ENCODE results near the gene SCAANT1. TPM values are rescaled to one million over a fixed set of nuclear protein-coding genes. Genes with fewer than 3 reads are reported as not detected.

The SCAANT1 gene
- polyA plus RNA-seq, 6 donors from 2014 or later = not detected

DNA sequence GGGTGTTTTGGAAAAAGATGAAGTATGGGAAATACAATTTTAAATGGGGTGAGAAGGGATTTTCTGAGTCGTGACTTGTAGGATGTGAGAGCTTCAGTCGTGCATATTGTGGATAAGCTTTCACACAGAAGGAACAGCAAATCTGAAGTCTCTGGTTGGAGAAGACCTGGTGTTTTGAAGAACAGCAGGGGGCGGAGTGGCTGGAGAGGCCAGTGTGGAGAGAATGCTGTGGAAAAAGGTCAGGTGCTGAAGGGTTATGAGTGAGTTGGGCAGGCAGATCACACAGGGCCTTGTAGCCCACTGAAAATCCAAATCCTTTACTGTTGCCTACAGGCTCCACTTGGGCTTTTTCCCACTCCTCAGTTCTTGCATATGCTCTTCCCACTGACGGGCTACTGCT lies 14.1 kb upstream of the SCAANT1 start:
- H3K4me3 Mint-ChIP-seq = no peak overlapping the region
- ATAC-seq (ENCODE audit: low read depth in 2 of 2) = no peak
- peak overlapping the region in 5 of 6 donors; percentile 64 to 94 (median 76) for H3K27ac Mint-ChIP-seq

DNA sequence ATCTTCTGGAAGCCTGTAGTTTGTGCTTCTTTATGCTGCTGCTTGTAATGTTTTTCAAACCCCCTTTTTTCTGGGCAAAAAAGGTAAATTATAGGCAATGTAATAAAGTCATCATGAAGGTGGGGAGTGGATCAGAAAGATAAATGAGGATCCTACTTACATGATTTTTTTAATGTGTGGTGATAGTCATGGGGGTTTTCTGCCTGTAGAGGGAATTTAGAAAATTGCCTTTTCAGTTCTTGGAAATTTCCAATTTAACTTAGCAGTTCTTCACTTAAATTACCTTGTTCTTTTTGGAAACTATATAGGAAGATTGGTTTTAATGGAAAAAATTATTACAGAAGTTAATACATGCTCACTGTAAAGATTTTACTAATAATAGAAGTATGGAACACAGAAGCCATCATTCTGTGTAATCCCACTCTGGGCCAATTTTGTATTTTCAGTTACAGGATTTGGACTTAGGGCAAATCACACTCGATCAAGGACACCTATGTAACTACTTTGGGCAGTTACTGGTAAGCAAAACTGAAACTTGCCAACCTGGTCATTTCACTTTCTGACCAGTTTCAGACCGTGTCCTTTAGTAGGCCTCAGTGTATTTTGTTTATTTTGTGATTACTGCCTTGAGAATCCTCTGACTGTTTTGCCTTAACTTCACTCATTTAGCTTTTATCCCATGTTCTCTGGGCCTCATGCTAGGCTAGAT lies 10.5 kb upstream of the SCAANT1 start:
- Mint-ChIP-seq H3K9me3 (peaks cover 0 to 1% (median 0%) of the 10 kb centered on the region in 7 donors), H3K27me3 (no peaks in the 10 kb centered on the region), H3K4me1 (peaks cover 63 to 80% (median 68%) of the 10 kb centered on the region in 3 donors), H3K27ac (peak overlapping the region; percentile 77 to 93 (median 88)), H3K4me3 (peak overlapping the region in 7 of 8 donors; percentile 46 to 70 (median 50)), H3K36me3 (peaks cover 19 to 27% of the 10 kb centered on the region in 2 donors)
- DNase-seq = no peak
- peak in 1 of 2 donors; percentile 14 for ATAC-seq (ENCODE audit: low read depth in 2 of 2)

More for the DNA sequence above, 14.1 kb upstream of the SCAANT1 start:
- peaks cover 11 to 27% of the 10 kb centered on the region in 2 donors for H3K36me3 Mint-ChIP-seq
- peaks cover 0 to 1% (median 0%) of the 10 kb centered on the region in 7 donors for H3K9me3 Mint-ChIP-seq
- no peaks in the 10 kb centered on the region for H3K27me3 Mint-ChIP-seq
- DNase-seq = no peak
- H3K4me1 Mint-ChIP-seq = peaks cover 72 to 92% (median 75%) of the 10 kb centered on the region in 3 donors

DNA sequence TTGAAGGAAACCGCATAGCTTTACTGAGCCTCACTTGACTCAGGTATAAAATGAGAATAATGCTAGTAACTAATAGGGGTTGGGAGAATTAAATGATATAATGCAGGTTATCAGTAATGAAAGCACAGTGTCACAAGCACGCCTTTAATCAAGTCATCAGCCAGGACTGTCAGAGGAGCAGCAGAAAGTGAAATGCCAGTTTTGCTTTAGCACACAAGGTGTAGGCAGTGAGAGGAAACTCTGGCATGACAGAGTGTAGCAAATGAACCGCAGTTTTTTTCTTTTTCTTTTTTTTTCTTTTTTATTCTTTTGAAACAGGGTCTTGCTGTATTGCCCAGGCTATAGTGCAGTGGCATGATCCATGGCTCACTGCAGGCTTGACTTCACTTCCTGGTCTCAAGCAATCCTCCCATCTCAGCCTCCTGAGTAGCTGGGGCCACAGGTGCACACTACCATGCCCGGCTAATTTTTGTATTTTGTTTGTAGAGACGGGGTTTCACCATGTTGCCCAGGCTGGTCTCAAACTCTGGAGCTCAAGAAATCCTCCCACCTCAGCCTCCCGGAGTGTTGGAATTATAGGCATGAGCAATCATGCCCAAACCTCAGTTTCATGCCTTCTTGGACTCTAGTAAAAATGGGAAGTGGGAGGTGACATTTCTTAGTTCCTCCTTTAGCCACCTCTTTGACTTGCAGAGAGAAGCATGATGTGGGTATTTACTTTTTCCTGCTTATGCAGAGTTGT lies 9.7 kb upstream of the SCAANT1 start:
- Mint-ChIP-seq H3K4me1 (peaks cover 55 to 73% (median 61%) of the 10 kb centered on the region in 3 donors), H3K36me3 (peaks cover 19 to 27% of the 10 kb centered on the region in 2 donors), H3K27ac (peak overlapping the region; percentile 77 to 93 (median 88)), H3K9me3 (peaks cover 0 to 1% (median 0%) of the 10 kb centered on the region in 7 donors), H3K4me3 (peak overlapping the region; percentile 1 to 70 (median 48)), H3K27me3 (no peaks in the 10 kb centered on the region)
- ATAC-seq (ENCODE audit: low read depth in 2 of 2) (peak; percentile 90 to 94), DNase-seq (peak; percentile 67)

DNA sequence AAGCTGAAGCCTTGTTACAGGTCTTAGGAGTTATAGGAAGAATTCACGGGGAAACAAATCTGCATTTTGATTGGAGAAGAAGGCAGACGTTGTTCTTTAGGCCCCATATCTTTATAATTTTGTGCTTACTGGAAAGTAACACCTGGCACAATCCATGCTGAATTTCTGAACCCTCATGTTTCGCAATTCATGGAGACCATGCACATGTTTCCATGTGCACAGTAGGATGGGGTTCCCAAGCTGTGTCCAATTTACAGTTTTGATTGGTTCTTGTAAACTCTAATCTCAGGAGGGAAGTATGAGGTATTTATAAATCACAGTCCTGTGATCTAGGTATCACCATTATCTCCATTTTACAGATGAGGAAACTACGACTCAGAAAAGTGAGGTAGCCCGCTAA lies 7.8 kb upstream of the SCAANT1 start:
- H3K27me3 Mint-ChIP-seq = no peaks in the 10 kb centered on the region
- no peak overlapping the region for H3K4me3 Mint-ChIP-seq
- no peak for ATAC-seq (ENCODE audit: low read depth in 2 of 2)
- no peak overlapping the region for H3K27ac Mint-ChIP-seq
- H3K36me3 Mint-ChIP-seq = peaks cover 15 to 19% of the 10 kb centered on the region in 2 donors
- no peak for DNase-seq
- H3K9me3 Mint-ChIP-seq = peaks cover 0 to 1% (median 0%) of the 10 kb centered on the region in 7 donors
- peaks cover 39 to 54% (median 43%) of the 10 kb centered on the region in 3 donors for H3K4me1 Mint-ChIP-seq

DNA sequence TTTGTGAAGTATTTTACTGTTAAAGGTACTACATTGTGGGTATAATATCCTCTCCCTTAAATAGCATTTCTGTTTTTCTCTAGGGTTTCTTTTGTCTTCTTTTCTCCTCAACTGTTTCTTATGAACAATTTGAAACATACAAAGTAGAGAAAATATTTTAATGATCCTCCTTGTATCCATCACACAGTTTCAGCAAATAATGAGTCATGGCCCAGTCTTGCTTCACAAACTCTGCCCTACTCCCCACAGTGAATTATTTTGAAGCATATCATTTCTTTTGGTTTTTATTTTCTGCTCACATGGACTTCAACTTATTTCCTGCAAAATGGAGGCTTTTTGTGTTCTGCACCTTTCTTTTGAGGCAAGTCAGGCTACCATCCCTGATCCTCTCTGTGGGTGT lies 6.1 kb upstream of the SCAANT1 start:
- H3K27me3 Mint-ChIP-seq = no peaks in the 10 kb centered on the region
- H3K36me3 Mint-ChIP-seq = peaks cover 0 to 8% of the 10 kb centered on the region in 2 donors
- H3K9me3 Mint-ChIP-seq = no peaks in the 10 kb centered on the region
- ATAC-seq (ENCODE audit: low read depth in 2 of 2) = no peak
- H3K4me3 Mint-ChIP-seq = no peak overlapping the region
- H3K4me1 Mint-ChIP-seq = peaks cover 25 to 41% (median 32%) of the 10 kb centered on the region in 3 donors
- no peak for DNase-seq
- H3K27ac Mint-ChIP-seq = peak overlapping the region in 1 of 6 donors; percentile 61

DNA sequence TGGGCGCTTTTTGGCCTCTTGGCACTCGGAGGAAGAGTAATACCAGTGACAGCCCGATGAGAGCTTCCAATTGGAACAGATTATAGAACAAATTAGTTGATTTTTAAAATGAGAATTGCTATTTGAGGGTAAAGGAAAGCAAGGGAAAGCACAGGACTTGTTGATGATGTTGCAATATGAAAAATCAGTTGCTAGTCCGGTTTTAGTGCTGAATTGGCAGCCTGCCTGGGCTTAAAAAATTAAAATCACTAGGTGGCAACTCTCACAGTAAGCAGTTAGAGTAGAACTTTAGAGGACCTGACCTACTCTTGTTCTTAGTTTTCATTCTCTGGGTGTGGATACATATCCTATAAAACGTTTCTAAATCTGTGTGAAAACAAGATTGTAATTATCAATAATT lies 2.1 kb upstream of the SCAANT1 start:
- no peaks in the 10 kb centered on the region for H3K27me3 Mint-ChIP-seq
- DNase-seq (no peak), ATAC-seq (ENCODE audit: low read depth in 2 of 2) (no peak)
- H3K4me1 Mint-ChIP-seq = peaks cover 20 to 31% (median 25%) of the 10 kb centered on the region in 3 donors
- peaks cover 0 to 8% of the 10 kb centered on the region in 2 donors for H3K36me3 Mint-ChIP-seq
- no peaks in the 10 kb centered on the region for H3K9me3 Mint-ChIP-seq
- H3K4me3 Mint-ChIP-seq = peak overlapping the region in 5 of 8 donors; percentile 4 to 94 (median 55)
- peak overlapping the region in 4 of 6 donors; percentile 60 to 89 (median 76) for H3K27ac Mint-ChIP-seq

DNA sequence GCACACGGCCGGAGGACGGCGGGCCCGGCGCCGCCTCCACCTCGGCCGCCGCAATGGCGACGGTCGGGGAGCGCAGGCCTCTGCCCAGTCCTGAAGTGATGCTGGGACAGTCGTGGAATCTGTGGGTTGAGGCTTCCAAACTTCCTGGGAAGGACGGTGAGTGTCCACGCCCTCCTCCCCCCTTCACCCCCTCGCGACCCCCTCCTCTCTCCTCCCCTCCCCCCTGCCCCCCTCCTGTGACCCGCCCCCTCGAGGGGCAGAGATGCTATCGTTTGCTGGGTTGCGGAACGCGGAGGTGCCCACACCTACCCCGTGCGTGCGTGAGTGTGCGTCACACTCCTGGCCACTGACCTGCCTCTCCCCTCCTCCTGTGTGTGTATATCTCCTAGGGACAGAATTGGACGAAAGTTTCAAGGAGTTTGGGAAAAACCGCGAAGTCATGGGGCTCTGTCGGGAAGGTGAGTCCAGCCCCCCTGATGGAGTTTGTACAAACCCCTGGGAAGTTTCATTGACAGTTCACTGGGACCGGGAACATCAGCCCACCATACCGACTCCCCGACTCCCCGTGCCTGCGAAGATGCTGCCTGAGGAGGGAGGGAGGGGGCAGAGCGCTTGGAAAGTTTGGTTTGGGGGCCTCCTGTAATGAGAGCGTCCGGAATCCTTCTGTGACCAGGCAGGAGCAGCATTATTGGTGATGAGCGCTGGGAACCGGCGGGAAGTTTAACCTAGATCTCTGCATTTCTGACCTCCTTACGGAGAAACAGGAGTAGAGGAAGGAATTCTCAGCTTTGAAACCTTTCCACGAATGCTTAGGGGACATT lies 795 bp upstream of the SCAANT1 start:
- peak; percentile 36 to 38 for ATAC-seq (ENCODE audit: low read depth in 2 of 2)
- Mint-ChIP-seq H3K36me3 (no peaks in the 10 kb centered on the region), H3K4me1 (peaks cover 16 to 25% (median 23%) of the 10 kb centered on the region in 3 donors), H3K4me3 (peak overlapping the region; percentile 86 to 94 (median 88)), H3K27me3 (no peaks in the 10 kb centered on the region), H3K9me3 (no peaks in the 10 kb centered on the region), H3K27ac (peak overlapping the region; percentile 87 to 96 (median 94))
- DNase-seq = peak; percentile 45

DNA sequence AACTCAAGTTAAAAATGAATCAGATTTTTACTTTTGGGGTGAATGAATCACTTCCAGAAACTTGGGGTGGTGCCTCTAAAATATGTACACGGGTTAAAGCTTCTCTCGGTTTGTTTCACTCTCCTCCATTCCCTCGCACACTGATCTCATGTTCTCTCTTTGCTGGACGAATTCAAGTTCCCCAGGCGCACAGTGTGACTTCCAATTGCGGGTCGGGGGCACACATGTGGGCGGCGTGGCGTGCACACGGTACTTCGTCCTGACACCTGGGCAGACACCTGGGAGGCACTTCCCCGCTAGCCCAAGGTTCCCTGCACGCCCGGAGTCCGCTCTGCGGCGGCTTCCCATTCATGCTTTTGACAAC lies 692 bp downstream of the SCAANT1 start:
- H3K36me3 Mint-ChIP-seq = no peaks in the 10 kb centered on the region
- peak overlapping the region; percentile 88 to 95 (median 90) for H3K4me3 Mint-ChIP-seq
- H3K9me3 Mint-ChIP-seq = no peaks in the 10 kb centered on the region
- no peaks in the 10 kb centered on the region for H3K27me3 Mint-ChIP-seq
- peaks cover 14 to 25% (median 23%) of the 10 kb centered on the region in 3 donors for H3K4me1 Mint-ChIP-seq
- peak overlapping the region; percentile 79 to 96 (median 94) for H3K27ac Mint-ChIP-seq
- no peak for DNase-seq
- peak; percentile 19 for ATAC-seq (ENCODE audit: low read depth in 2 of 2)

DNA sequence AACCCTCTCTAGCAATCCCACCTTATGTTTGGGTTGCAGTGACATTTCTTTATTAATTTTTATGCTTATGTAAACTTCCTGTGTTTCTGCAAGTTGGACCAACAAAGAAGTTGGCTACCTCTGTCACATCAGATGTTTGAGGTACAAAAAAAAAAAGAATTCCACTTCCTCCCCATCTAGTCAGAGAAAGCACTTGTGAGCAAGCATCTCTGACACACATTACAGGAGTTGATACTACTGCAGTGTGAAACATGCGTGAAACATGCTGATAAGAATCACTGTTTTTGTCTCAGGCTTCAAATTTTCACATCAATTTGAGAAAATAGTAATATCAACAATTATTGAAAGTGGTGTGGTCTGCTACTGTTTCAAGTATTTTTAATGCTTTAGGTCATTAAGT lies 1.3 kb downstream of the SCAANT1 start:
- Mint-ChIP-seq H3K27me3 (no peaks in the 10 kb centered on the region), H3K4me1 (peaks cover 17 to 26% (median 25%) of the 10 kb centered on the region in 3 donors), H3K9me3 (no peaks in the 10 kb centered on the region), H3K27ac (peak overlapping the region; percentile 79 to 96 (median 94)), H3K4me3 (peak overlapping the region; percentile 88 to 95 (median 90)), H3K36me3 (no peaks in the 10 kb centered on the region)
- DNase-seq (peak; percentile 27), ATAC-seq (ENCODE audit: low read depth in 2 of 2) (no peak)

DNA sequence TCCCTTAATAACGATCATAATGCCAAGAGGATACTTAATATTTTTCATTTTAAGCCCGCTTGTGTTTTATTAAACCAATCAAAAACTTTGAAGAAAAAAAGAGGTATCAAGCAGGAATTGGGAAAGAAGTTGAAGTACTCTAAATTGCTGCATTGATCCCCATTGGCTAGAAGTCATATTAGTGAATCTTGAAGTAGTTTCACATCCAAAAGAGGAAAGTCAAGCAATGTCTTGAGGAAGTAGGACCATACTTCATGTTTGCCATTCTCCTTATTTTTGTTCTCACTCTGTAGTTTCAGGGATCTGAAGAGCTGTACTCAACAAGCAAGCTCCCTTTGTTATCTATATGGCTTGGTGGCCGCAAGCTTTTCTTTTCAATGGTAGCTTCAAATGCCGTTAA lies 2.2 kb downstream of the SCAANT1 start:
- peak overlapping the region in 1 of 6 donors; percentile 94 for H3K27ac Mint-ChIP-seq
- no peak for ATAC-seq (ENCODE audit: low read depth in 2 of 2)
- DNase-seq = no peak
- no peaks in the 10 kb centered on the region for H3K36me3 Mint-ChIP-seq
- no peaks in the 10 kb centered on the region for H3K27me3 Mint-ChIP-seq
- H3K4me1 Mint-ChIP-seq = peaks cover 22 to 32% (median 25%) of the 10 kb centered on the region in 3 donors
- peak overlapping the region in 2 of 8 donors; percentile 89 to 90 for H3K4me3 Mint-ChIP-seq
- H3K9me3 Mint-ChIP-seq = no peaks in the 10 kb centered on the region

DNA sequence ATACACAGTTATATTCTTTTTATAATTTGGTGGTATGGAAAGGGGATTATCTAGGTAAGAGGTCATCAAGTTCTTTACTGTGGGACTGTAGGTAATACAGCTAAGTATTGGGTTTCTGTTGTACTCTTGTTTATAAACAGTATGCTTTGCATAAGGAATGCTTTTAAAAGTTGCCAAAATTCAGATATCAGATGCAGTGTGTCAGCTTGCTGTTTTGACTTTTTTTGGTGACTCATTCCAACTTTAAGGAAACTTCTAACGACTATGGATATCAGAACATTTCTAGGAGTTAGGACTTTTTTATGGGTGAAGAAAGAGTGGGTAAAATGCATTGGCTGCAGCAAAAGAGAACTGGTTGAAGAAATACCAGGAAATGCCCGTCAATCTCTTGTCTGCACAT lies 2.8 kb downstream of the SCAANT1 start:
- Mint-ChIP-seq H3K36me3 (no peaks in the 10 kb centered on the region), H3K27ac (peak overlapping the region in 1 of 6 donors; percentile 42), H3K4me1 (peaks cover 25 to 32% (median 25%) of the 10 kb centered on the region in 3 donors), H3K9me3 (no peaks in the 10 kb centered on the region), H3K4me3 (peak overlapping the region in 1 of 8 donors; percentile 90), H3K27me3 (no peaks in the 10 kb centered on the region)
- ATAC-seq (ENCODE audit: low read depth in 2 of 2) (no peak), DNase-seq (no peak)

DNA sequence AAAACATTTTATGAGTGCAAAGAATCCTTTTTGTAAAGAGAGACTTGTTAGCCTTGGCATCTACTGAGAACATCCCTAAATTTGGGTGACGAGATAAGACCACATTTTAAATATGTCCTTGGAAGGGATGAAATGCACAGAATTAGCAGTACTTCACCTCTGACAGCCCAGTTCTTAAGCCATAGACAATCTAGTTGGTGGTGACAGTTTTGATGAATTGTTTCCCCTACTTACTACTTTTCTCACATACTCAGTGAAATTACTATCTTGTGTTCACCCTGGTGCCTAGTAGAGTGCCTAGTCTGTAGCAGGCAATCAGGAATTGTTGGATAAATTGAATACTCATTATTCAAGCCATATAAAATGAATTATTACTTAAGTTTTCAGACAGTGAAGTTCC lies 3.4 kb downstream of the SCAANT1 start:
- no peak for DNase-seq
- no peaks in the 10 kb centered on the region for H3K27me3 Mint-ChIP-seq
- no peaks in the 10 kb centered on the region for H3K36me3 Mint-ChIP-seq
- no peak overlapping the region for H3K4me3 Mint-ChIP-seq
- peak overlapping the region in 2 of 6 donors; percentile 17 to 42 for H3K27ac Mint-ChIP-seq
- peaks cover 24 to 32% (median 25%) of the 10 kb centered on the region in 3 donors for H3K4me1 Mint-ChIP-seq
- no peaks in the 10 kb centered on the region for H3K9me3 Mint-ChIP-seq
- no peak for ATAC-seq (ENCODE audit: low read depth in 2 of 2)

All from naive B cell (primary cell).